C4-2B (cell line): Measurements from ENCODE around the gene PABPC3.

ENCODE experiments used
- H3K27ac ChIP-seq: fragments of 450-650 bp; 2 replicates; pipeline ENCODE4 v1.5.1; 2017
- CTCF ChIP-seq: fragments of 450-650 bp; conservative IDR thresholded peaks from 2 replicates; pipeline ENCODE4 v1.5.1; 2017; ENCODE audit warnings: mild to moderate bottlenecking
- ZFX ChIP-seq: fragments of 450-650 bp; IDR thresholded peaks from 2 replicates; pipeline ENCODE4 v1.6.1; 2017

The PABPC3 gene

DNA sequence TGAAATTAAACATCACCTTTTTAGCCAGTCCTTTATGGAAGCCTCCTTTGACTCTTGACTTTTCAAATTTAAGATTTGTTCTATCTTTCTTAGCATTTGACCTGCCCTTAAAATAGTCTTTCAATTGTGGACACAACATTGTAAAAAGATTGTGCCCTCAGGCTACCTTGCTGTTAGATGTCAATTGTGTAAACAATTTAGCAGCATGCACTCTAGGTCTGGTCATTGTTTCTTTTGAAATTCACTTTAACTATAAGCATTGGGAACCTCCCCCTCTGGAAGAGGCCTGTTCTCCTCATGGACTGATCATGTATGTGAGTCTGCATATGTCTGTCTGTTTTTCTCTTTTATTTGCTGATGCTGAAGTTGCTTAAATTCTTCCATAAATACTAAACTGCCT is 31.5 kb upstream of the PABPC3 start:
- TF ChIP-seq ZFX (no peak), CTCF (no peak)
- H3K27ac ChIP-seq, result no peak overlapping the region

GRCh38 chr13:25065974-25066770 is 29.8 kb upstream of the PABPC3 start:
- no peak overlapping the region for H3K27ac ChIP-seq
- TF ChIP-seq CTCF, result no peak
- TF ChIP-seq ZFX, result no peak

DNA sequence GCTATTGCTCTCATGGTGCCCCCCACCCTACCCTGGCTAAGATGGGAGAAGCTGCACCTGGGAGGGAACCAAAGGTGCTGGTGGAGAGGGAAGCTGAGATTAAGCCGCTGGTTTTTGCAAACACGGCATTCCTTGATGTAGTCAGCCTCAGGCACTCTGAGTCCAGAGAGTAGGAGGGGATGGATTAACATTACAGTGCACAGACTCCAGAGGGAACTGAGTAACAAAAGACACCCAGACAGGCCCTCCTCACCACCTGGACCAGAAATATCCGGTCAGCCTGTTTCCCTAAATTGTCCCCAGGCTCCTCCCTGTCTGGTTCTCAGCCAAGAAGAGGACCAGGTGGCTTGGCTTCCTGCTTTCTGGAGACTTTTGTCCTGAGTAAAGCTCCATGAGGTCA is 28.9 kb upstream of the PABPC3 start:
- TF ChIP-seq CTCF (no peak), ZFX (no peak; the same call in 1 of the 2 replicates)
- H3K27ac ChIP-seq, result no peak overlapping the region

DNA sequence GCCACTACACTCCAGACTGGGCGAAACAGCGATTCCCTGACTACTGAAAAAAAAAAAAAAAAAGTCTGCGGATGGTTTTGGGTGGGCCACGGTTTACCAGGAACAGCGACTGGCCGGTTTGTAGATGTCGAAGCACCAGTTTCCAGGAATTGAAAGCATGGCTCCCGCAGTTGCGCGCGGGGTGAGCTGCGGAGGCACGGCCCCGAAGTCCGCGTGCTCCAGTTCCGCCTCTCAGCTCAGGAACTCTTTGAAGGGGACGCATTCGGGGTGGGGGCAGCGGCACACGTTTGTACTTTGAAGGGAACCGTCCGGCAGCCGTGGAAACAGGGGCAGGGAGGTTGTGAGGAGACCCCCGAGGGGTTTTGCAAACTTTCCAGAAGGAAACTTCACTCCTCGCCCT is 27.1 kb upstream of the PABPC3 start:
- TF ChIP-seq ZFX (no peak), CTCF (no peak)
- no peak overlapping the region for H3K27ac ChIP-seq

GRCh38 chr13:25069236-25069635 is 26.7 kb upstream of the PABPC3 start:
- H3K27ac ChIP-seq, result no peak overlapping the region

GRCh38 chr13:25069911-25070310 is 26.0 kb upstream of the PABPC3 start:
- TF ChIP-seq CTCF, result no peak

More at GRCh38 chr13:25069236-25069635, 26.7 kb upstream of the PABPC3 start:
- TF ChIP-seq ZFX (no peak), CTCF (no peak)

DNA sequence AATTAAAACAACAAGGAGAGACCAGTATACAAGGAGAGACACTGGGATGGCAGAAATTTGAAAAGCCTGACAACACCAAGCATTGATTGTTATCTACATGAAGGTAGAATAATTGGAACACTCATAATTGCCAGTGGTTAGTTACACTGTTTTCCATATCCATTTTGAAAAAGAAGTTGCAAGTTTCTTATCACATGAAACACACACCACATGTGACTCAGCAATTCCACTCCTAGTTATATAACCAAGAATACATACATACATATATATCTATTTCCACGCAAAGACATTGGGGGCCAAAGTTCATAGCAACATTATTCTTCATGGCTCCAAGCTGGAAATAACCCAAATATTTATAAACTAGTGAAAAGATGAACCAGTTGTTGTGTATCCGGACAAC is 15.2 kb upstream of the PABPC3 start:
- TF ChIP-seq ZFX (no peak), CTCF (no peak)
- H3K27ac ChIP-seq, result no peak overlapping the region

More at GRCh38 chr13:25069911-25070310, 26.0 kb upstream of the PABPC3 start:
- no peak overlapping the region for H3K27ac ChIP-seq
